GM18526 (cell line): ENCODE measurements around the gene XXYLT1.
A peak's percentile ranks its signal among the peaks of the same experiment; 100 is the strongest.

ENCODE experiments used
- POLR2A ChIP-seq: IDR thresholded peaks from 3 replicates; pipeline ENCODE4 v1.6.1; 2011; ENCODE audit not compliant: insufficient read length; ENCODE audit errors: extremely low read depth

Gene XXYLT1

DNA sequence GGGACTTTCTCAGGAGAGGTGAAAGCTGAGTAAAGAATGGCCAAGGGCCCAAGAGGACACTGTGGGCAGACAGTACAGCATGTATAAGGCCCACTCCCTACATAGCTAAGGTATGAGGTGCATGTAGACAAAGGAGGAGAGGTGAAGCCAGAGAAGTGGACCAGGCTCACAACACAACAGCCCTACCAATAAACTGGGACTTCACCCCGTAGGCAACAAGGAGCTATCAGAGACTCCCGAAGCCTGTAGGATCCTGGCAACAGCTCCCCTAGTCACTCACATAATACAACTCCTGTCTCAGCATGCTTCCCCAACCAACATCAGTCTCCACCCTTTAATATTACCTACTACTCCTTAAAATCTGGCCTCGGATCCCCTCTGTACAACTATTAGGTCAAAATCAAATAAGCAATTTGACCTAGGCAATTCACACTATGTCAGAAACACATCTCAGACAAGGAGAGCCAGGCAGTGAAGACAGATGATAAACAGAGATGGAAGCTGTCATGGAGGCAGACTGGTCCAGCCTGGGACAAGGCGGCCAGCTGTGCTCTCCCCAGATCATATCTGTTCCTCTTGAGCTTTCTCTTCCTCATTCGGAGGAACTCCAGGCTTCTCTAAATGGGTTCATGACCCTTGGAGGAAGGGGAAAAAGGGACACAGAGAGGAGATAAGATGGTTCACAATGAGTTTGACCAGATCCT is 1.4 kb downstream of the XXYLT1 start:
- TF ChIP-seq POLR2A = no peak

DNA sequence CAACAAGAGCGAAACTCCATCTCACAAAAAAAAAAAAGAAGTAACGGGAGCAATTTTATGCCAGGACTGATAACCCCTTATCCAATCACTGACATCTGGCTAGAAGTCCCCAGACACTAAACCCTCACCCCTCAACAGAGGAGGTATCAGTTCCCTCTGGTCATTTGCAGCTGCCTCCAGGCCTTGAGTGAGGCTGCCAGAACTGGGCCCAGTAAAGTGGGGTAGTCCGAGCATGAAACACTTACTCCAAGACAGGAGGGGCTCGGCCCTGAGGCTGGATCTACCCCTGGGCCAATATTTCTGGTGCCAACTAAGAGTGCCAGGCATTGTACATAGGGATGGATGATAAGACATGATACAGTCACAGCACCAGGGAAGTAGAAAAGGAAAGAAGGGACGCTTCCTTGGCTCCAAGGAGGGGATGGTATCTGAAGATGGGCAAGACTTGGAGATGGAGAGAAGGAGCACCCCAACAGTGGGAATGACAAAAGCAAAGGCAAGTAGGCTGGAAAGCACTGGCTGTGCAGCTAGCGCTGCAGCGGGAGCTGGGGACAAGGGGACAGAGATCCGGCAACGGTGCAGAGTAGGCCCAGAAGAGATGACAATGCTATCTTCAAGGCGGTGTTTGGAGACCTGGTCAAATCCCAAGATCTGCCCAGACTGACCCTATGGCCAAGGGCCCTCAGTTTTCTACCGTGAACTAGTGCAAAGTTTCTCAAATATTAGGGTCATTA is 2.2 kb downstream of the XXYLT1 start:
- no peak for TF ChIP-seq POLR2A

- no peak for TF ChIP-seq POLR2A
Observed at GRCh38 chr3:195267096-195267495, 3.9 kb downstream of the XXYLT1 start.

- TF ChIP-seq POLR2A = no peak
Observed at GRCh38 chr3:195266428-195266827, 4.5 kb downstream of the XXYLT1 start.

DNA sequence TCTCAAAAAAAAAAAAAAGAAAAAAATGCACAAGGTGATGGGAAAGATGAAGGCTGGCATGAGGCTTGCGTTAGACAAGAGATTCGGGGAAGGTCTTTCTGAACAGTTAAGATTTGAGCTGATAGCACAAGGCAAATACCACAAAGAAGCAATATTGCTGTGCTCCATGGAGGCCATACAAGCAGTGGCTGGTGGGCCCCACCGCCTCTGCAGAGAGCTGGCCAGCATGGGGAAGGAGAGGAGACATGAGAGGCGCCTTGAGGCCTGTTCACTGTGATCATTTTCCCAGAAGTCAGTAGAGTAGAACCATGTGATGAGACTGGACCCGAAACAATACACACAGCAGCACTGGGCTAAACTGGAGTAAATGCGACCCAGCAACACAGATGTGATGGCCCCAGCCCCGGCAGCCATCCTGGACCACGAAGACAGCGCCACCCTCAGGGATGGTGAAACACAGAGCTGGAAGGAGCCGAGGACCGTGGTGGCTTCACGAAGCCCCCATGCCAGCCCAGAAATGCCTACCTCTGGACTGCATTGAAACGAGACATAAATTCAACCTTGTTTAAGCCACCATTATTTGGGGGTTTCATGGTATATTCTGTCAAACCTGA is 5.5 kb downstream of the XXYLT1 start:
- TF ChIP-seq POLR2A = no peak

- TF ChIP-seq POLR2A = no peak
Observed at GRCh38 chr3:195263925-195264600, 6.9 kb downstream of the XXYLT1 start.

DNA sequence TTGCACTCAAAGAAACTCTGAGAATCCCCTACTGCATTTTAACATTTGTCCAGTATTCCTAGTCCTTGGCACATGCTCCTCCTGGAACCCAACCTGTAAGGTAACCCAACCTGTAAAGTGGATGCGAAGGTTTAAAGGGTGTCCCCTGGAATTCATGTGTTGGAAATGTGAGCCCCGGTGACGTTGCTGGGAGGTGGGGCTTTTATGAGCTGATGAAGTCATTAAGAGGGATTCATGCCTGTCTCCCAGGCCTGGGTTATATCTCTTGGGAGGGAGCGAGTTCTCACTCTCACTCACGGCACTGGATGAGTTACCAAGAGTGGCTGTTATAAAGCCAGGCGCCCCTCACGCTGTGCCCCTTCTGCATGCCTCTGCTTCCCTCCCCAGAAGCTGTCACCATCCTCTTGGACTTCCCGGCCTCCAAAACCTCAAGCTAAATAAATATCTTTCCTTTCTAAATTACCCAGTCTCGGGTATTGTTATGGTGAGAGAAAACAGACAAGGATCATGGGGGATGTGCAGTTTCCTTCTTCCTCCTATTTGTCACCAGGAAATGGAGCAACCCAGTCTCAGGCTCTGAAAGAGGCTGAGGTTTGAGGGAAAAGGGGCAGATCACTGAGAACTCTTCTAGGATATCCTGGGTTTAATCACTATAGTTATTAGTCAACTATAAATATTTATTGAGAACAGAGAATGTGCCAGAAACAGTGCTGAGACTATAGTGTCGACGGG is 7.6 kb downstream of the XXYLT1 start:
- no peak for TF ChIP-seq POLR2A

DNA sequence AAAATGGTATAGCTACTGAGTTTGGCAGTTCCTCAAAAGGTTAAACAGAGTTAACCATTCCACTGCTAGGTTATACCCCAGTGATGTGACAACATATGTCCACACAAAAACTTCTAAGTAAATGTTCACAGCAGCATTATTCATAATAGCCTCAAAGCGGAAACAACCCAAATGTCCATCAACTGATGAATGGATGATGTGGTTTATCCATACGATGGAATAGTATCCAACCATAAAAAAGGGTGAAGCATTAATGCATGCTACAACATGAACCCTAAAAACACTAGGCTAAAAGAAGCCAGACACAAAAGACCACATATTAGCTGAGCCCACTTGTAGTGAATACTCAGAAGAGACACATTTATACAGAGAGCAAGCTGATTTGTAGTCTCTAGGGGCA is 9.0 kb downstream of the XXYLT1 start:
- no peak for TF ChIP-seq POLR2A

GRCh38 chr3:195260280-195260905 is 10.6 kb downstream of the XXYLT1 start:
- TF ChIP-seq POLR2A = no peak

GRCh38 chr3:195259475-195260279 is 11.3 kb downstream of the XXYLT1 start:
- peak; percentile 64 for TF ChIP-seq POLR2A

- no peak for TF ChIP-seq POLR2A
Observed at GRCh38 chr3:195259154-195259474, 11.8 kb downstream of the XXYLT1 start.

DNA sequence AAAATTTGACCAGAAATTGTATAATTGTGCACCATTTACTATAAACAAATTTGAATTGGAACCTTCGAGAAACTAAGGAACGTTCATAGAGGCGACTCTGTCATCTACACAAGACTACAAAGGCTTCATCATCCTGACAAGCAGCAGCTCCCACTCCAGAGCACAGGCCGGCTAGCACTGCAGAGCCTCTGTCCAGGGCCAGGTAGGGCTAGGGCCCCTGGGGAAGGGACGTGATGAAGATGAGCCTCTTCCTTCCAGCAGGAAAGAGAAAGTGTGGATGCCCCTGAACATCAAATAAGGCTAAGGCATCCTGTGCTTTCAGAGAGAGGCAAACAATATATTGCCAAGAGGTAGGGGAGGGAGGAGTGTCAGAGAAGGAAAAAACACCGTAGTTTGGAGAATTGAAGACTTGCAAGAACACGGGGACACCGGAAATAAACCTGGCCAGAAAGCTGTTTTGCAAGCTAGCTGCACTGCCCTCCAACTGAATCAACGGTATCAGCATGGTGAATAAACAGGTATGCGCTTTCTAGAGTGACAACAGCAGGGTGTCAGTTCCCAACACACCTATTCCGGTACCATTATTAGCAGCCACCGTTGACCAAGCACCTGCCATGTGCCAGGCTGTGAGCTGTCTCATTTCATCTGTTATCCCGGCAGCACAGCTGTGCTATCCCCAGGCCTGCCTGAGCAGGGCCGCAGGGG is 12.4 kb downstream of the XXYLT1 start:
- no peak for TF ChIP-seq POLR2A

GRCh38 chr3:195257454-195258448 is 13.2 kb downstream of the XXYLT1 start:
- TF ChIP-seq POLR2A = no peak
